Vagina (tissue), 2 donors: ENCODE results near the gene KCTD11.

Experiments used
- POLR2A ChIP-seq, 2 donors: fragments of 450-650 bp; IDR thresholded peaks; one replicate each; pipeline ENCODE4 v1.6.1; 2017; ENCODE audit warnings: antibody characterized with exemption in 2 of 2, mild to moderate bottlenecking in 2 of 2, moderate library complexity in 2 of 2
- POLR2AphosphoS5 ChIP-seq, 2 donors: sonication (generic); formaldehyde crosslinking; IDR thresholded peaks; one replicate each; pipeline ENCODE4 v1.9.0; 2017; ENCODE audit warnings: antibody characterized with exemption in 2 of 2, mild to moderate bottlenecking in 2 of 2, low read depth in 1 of 2; ENCODE audit not compliant: insufficient read depth in 1 of 2
- TF ChIP-seq, protein P1 (sequence below), 3 experiments: fragments of 450-650 bp in 2 of 3; fragments of 200-600 bp in 1 of 3; sonication (generic) in 1 of 3; IDR thresholded peaks; one replicate each; pipeline ENCODE4 v1.5.1; 2017 to 2019; ENCODE audit warnings: antibody characterized with exemption in 3 of 3, mild to moderate bottlenecking in 2 of 3, moderate library complexity in 2 of 3

- TF ChIP-seq POLR2A (IDR thresholded peaks at IDR 0.05) (no peak), POLR2AphosphoS5 (IDR thresholded peaks at IDR 0.05; ENCODE audit: insufficient read depth in 1 of 2, low read depth in 1 of 2) (no peak)
- TF ChIP-seq, protein P1, sequence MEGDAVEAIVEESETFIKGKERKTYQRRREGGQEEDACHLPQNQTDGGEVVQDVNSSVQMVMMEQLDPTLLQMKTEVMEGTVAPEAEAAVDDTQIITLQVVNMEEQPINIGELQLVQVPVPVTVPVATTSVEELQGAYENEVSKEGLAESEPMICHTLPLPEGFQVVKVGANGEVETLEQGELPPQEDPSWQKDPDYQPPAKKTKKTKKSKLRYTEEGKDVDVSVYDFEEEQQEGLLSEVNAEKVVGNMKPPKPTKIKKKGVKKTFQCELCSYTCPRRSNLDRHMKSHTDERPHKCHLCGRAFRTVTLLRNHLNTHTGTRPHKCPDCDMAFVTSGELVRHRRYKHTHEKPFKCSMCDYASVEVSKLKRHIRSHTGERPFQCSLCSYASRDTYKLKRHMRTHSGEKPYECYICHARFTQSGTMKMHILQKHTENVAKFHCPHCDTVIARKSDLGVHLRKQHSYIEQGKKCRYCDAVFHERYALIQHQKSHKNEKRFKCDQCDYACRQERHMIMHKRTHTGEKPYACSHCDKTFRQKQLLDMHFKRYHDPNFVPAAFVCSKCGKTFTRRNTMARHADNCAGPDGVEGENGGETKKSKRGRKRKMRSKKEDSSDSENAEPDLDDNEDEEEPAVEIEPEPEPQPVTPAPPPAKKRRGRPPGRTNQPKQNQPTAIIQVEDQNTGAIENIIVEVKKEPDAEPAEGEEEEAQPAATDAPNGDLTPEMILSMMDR (IDR thresholded peaks at IDR 0.05), result no peak
Measured at GRCh38 chr17:7355573-7355972, 3.6 kb downstream of the KCTD11 start.
